ENCODE data around the gene HMG20B.
"Not testable (repeated sequence)": the region's sequence is repeated elsewhere in the genome, so short reads cannot be mapped to it uniquely, and the experiment has no call there.

The HMG20B gene

GRCh38 chr19:3577723-3578344 is 5.1 kb downstream of the HMG20B start:
- DNase-seq (ENCODE audit: low spot score), result no peak
- Histone ChIP-seq H3K27ac (peak overlapping the region in 1 of 2 donors; percentile 87), H3K4me3 (no peak overlapping the region)
- no peak for TF ChIP-seq CTCF (IDR thresholded peaks at IDR 0.05)

GRCh38 chr19:3578390-3578789 is 5.6 kb downstream of the HMG20B start:
- no peak for DNase-seq (ENCODE audit: low spot score)
- Histone ChIP-seq H3K4me3 (no peak overlapping the region), H3K27ac (no peak overlapping the region)
- TF ChIP-seq CTCF (IDR thresholded peaks at IDR 0.05), result no peak

- no peak for DNase-seq (ENCODE audit: low spot score)
- no peak for TF ChIP-seq CTCF (IDR thresholded peaks at IDR 0.05)
- H3K27ac ChIP-seq, result peak overlapping the region; percentile 29 to 84
- no peak overlapping the region for H3K4me3 ChIP-seq
Observed at GRCh38 chr19:3580156-3580934, 7.6 kb downstream of the HMG20B start.

- H3K27ac ChIP-seq; H3K4me3 ChIP-seq; DNase-seq (ENCODE audit: low spot score): not testable (repeated sequence)
Observed at GRCh38 chr19:3581792-3582191, 9.0 kb downstream of the HMG20B start.

GRCh38 chr19:3584036-3584802 is 11.5 kb downstream of the HMG20B start:
- H3K4me3 ChIP-seq; DNase-seq (ENCODE audit: low spot score); H3K27ac ChIP-seq: not testable (repeated sequence)

- no peak for TF ChIP-seq CTCF (IDR thresholded peaks at IDR 0.05)
- no peak for DNase-seq (ENCODE audit: low spot score)
- Histone ChIP-seq H3K4me3 (peak within 1 kb of the TSS; percentile 62), H3K27ac (no peak within 1 kb of the TSS)
Observed at GRCh38 chr19:3585301-3586126, 12.8 kb downstream of the HMG20B start, which contains the start of gene GIPC3. Gene GIPC3, plus strand, starts transcription at chr19:3585478. Its CDS starts 120 bp downstream, at chr19:3585598.

GRCh38 chr19:3586127-3586626 is 13.4 kb downstream of the HMG20B start:
- TF ChIP-seq CTCF (IDR thresholded peaks at IDR 0.05), result peak; percentile 59
- DNase-seq (ENCODE audit: low spot score), result no peak
- H3K4me3 ChIP-seq, result peak overlapping the region; percentile 62
- H3K27ac ChIP-seq, result peak overlapping the region in 1 of 2 donors; percentile 50

All from coronary artery (tissue), 2 donors.